IgD-negative memory B cell (primary cell): Measurements from ENCODE around the gene ACOX3. TPM values are rescaled to one million over a fixed set of nuclear protein-coding genes. Genes with fewer than 3 reads are reported as not detected.
A peak's percentile ranks its signal among the peaks of the same experiment; 100 is the strongest.

Experiments used
- H3K27ac Mint-ChIP-seq, 3 donors: one replicate each; pipeline ENCODE4 v1.8.0; 2020 to 2022; ENCODE audit warnings: mild to moderate bottlenecking in 3 of 3, mixed read lengths in 3 of 3, moderate library complexity in 1 of 3
- H3K27me3 Mint-ChIP-seq: one replicate; pipeline ENCODE4 v1.8.0; 2021; ENCODE audit warnings: mixed read lengths
- H3K36me3 Mint-ChIP-seq: one replicate; pipeline ENCODE4 v1.8.0; 2020; ENCODE audit warnings: mild to moderate bottlenecking, mixed read lengths
- H3K4me1 Mint-ChIP-seq, 3 donors: one replicate each; pipeline ENCODE4 v1.8.0; 2020 to 2022; ENCODE audit warnings: mixed read lengths in 3 of 3, mild to moderate bottlenecking in 1 of 3
- H3K4me3 Mint-ChIP-seq, 4 donors: one replicate each; pipeline ENCODE4 v1.8.0; 2020 to 2022; ENCODE audit warnings: mild to moderate bottlenecking in 4 of 4, mixed read lengths in 4 of 4, moderate library complexity in 3 of 4
- H3K9me3 Mint-ChIP-seq, 3 donors: one replicate each; pipeline ENCODE4 v1.8.0; 2020 to 2021; ENCODE audit warnings: mixed read lengths in 3 of 3, mild to moderate bottlenecking in 1 of 3
- polyA plus RNA-seq: library from polyadenylated mRNA; unstranded; fragments of 300-500 nt; fragmentation: Illumina TruSeq; gene quantifications from one replicate; pipeline ENCODE4 v1.2.3, GENCODE V29; 2021

Gene ACOX3
- polyA plus RNA-seq, 1 donor from 2014 or later = 13.1 TPM

DNA sequence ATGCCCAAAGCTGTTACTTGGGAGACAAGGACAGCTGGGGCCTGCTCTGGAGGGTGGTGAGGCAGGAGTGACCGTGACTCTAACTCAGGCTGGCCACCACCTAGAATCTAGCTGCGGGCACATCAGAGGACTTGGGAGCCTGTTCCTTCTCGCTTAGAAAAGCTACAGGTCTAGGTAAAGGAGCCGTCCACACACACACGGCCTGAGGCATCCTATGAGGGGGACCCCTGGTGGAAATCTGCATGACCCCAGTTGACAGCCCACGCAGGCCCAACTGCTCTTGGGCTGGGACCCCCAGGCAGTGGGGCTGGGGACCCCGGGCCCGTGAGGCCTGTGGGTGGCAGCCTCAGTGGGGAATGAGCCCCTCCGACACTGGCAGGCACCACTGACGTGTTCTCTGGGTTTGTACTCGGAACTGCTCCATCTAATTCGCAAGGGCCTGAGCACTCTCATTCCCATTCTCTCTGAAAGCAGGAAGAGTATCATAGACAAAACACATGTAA lies 75.6 kb downstream of the ACOX3 start:
- no peaks in the 10 kb centered on the region for H3K9me3 Mint-ChIP-seq
- H3K36me3 Mint-ChIP-seq = peaks cover 13% of the 10 kb centered on the region
- no peaks in the 10 kb centered on the region for H3K27me3 Mint-ChIP-seq
- no peak overlapping the region for H3K27ac Mint-ChIP-seq
- no peaks in the 10 kb centered on the region for H3K4me1 Mint-ChIP-seq
- H3K4me3 Mint-ChIP-seq = no peak overlapping the region

DNA sequence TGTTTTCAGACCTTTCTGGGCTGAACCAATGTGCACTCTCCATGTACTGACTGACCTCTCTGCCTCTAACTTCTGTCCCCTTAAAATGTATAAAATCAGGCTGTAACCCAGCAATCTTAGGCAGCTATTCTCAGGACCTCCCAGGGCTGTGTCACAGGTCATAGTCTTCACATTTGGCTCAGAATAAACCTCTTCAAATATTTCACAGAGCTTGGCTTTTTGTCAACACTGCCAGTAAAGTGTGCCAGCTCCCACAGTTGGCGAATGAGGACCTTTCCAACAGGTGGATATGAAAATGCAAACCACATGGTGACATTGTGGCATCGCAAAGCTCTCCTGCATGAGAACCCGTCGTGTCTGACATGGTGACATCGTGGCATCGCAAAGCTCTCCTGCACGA lies 76.4 kb downstream of the ACOX3 start:
- Mint-ChIP-seq H3K36me3 (peaks cover 13% of the 10 kb centered on the region), H3K27me3 (no peaks in the 10 kb centered on the region), H3K4me1 (no peaks in the 10 kb centered on the region), H3K4me3 (no peak overlapping the region), H3K27ac (peak overlapping the region in 1 of 3 donors; percentile 88), H3K9me3 (no peaks in the 10 kb centered on the region)

DNA sequence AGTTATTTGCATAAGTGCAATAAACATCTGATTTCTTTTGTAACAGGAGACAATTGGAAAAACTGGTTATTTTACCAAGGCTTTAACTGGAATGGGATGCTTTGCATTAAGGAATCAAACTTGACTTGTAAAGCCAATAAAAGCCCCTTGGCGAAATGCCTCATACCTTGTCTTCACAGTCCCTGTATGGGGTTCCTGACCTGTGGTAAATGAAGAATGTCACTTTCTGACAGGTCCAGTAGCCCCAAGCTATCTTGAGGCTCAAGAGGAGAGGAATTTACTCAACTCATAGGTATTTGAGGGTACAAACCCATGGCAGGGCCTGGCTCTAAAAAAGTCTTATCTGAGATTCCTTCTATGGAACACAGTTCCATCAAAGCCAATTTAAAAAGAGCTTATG lies 78.0 kb downstream of the ACOX3 start:
- Mint-ChIP-seq H3K27me3 (peaks cover 3% of the 10 kb centered on the region), H3K9me3 (peaks cover 0 to 3% (median 0%) of the 10 kb centered on the region in 3 donors), H3K36me3 (peaks cover 13% of the 10 kb centered on the region), H3K4me1 (no peaks in the 10 kb centered on the region), H3K4me3 (no peak overlapping the region), H3K27ac (no peak overlapping the region)

DNA sequence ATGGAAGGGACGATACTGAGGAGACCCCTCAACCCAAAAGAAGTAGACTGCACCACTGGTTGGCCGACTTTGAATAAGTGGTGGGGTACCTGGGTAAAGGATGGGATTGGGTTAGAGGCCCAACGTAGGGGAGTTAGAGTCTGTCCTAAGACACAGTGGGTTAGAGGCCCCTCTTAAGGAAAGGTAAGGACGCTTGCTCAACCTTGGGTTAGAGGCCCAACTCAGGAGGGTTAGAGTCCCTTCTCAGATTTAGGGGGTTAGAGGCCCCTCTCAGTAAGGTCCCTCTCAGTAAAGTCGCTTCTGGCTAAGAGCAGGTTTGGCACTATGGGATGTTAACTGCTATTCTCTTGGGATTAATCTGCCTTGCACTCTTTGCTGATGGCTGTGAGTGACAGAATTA lies 81.3 kb downstream of the ACOX3 start:
- Mint-ChIP-seq H3K9me3 (peaks cover 0 to 4% (median 0%) of the 10 kb centered on the region in 3 donors), H3K36me3 (peaks cover 6% of the 10 kb centered on the region), H3K27ac (no peak overlapping the region), H3K27me3 (peaks cover 3% of the 10 kb centered on the region), H3K4me3 (no peak overlapping the region), H3K4me1 (no peaks in the 10 kb centered on the region)

DNA sequence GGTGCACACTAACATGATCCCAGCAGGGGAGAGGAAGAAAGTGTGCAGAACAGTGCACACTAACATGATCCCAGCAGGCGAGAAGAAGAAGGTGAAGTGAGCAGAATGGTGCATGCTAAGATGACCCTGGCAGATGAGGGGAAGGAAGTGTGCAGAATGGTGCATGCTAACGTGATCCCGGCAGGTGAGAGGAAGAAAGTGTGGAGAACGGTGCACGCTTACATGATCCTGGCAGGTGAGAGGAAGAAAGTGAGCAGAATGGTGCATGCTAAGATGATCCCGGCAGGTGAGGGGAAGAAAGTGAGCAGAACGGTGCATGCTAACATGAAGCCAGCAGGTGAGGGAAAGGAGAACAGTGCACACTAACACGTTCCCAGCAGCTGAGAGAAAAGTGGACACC lies 83.7 kb downstream of the ACOX3 start:
- H3K27me3 Mint-ChIP-seq = peaks cover 3% of the 10 kb centered on the region
- no peaks in the 10 kb centered on the region for H3K4me1 Mint-ChIP-seq
- peaks cover 0 to 7% (median 0%) of the 10 kb centered on the region in 3 donors for H3K9me3 Mint-ChIP-seq
- H3K4me3 Mint-ChIP-seq = no peak overlapping the region
- peaks cover 2% of the 10 kb centered on the region for H3K36me3 Mint-ChIP-seq
- H3K27ac Mint-ChIP-seq = no peak overlapping the region

GRCh38 chr4:8355864-8356565 lies 84.5 kb downstream of the ACOX3 start:
- H3K27me3 Mint-ChIP-seq = peaks cover 3% of the 10 kb centered on the region
- H3K4me3 Mint-ChIP-seq = no peak overlapping the region
- no peaks in the 10 kb centered on the region for H3K4me1 Mint-ChIP-seq
- no peaks in the 10 kb centered on the region for H3K36me3 Mint-ChIP-seq
- no peak overlapping the region for H3K27ac Mint-ChIP-seq
- H3K9me3 Mint-ChIP-seq = peaks cover 0 to 7% (median 0%) of the 10 kb centered on the region in 3 donors

GRCh38 chr4:8355306-8355705 lies 85.2 kb downstream of the ACOX3 start:
- H3K36me3 Mint-ChIP-seq = no peaks in the 10 kb centered on the region
- H3K9me3 Mint-ChIP-seq = peaks cover 0 to 7% (median 0%) of the 10 kb centered on the region in 3 donors
- H3K27ac Mint-ChIP-seq = no peak overlapping the region
- no peak overlapping the region for H3K4me3 Mint-ChIP-seq
- no peaks in the 10 kb centered on the region for H3K4me1 Mint-ChIP-seq
- H3K27me3 Mint-ChIP-seq = peaks cover 3% of the 10 kb centered on the region

- peaks cover 0 to 7% (median 0%) of the 10 kb centered on the region in 3 donors for H3K9me3 Mint-ChIP-seq
- no peak overlapping the region for H3K4me3 Mint-ChIP-seq
- peaks cover 5% of the 10 kb centered on the region for H3K27me3 Mint-ChIP-seq
- H3K36me3 Mint-ChIP-seq = no peaks in the 10 kb centered on the region
- H3K4me1 Mint-ChIP-seq = no peaks in the 10 kb centered on the region
- H3K27ac Mint-ChIP-seq = no peak overlapping the region
These were observed 86.5 kb downstream of the ACOX3 start for GRCh38 chr4:8353912-8354453.

GRCh38 chr4:8353158-8353669 lies 87.3 kb downstream of the ACOX3 start:
- no peaks in the 10 kb centered on the region for H3K36me3 Mint-ChIP-seq
- H3K27ac Mint-ChIP-seq = no peak overlapping the region
- peaks cover 0 to 5% (median 0%) of the 10 kb centered on the region in 3 donors for H3K9me3 Mint-ChIP-seq
- peaks cover 2% of the 10 kb centered on the region for H3K27me3 Mint-ChIP-seq
- H3K4me1 Mint-ChIP-seq = no peaks in the 10 kb centered on the region
- H3K4me3 Mint-ChIP-seq = no peak overlapping the region

GRCh38 chr4:8352368-8353157 lies 88.0 kb downstream of the ACOX3 start:
- Mint-ChIP-seq H3K4me3 (no peak overlapping the region), H3K4me1 (no peaks in the 10 kb centered on the region), H3K36me3 (no peaks in the 10 kb centered on the region), H3K27ac (no peak overlapping the region), H3K27me3 (peaks cover 2% of the 10 kb centered on the region), H3K9me3 (peaks cover 0 to 4% (median 0%) of the 10 kb centered on the region in 3 donors)

GRCh38 chr4:8351931-8352367 lies 88.6 kb downstream of the ACOX3 start:
- H3K27me3 Mint-ChIP-seq = peaks cover 2% of the 10 kb centered on the region

DNA sequence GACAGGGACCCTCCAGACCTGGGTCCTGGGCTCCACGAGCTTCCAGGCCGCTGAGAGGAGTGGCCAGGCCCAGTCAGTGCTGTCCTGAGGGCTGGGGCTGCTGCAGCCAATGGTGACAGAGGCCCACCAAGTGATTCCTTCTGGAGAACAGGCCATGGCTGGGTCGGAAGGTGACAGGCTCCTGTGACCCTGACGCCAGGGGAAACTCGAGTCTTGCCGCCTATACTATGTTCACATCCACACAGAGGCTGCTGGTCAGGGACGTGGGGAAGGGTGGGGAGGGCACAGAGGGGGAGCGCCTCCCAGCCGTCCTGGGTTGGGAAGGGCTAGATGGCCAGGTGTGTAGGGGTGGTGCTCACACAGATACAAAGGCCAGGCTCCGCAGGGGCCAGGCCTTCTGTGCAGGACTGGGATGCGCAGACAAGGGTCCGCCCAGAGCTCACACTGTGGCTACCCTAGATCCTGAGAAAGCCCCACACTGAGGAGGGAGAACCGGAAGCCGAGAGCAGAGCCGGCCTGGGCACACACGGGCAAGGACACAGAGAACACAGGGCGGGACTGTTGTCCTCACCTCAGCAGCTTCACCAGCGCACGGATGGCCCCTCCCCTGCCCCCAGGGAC lies 89.6 kb downstream of the ACOX3 start:
- Mint-ChIP-seq H3K4me1 (no peaks in the 10 kb centered on the region), H3K36me3 (no peaks in the 10 kb centered on the region), H3K4me3 (no peak overlapping the region), H3K9me3 (peaks cover 0 to 4% (median 0%) of the 10 kb centered on the region in 3 donors), H3K27ac (peak overlapping the region in 1 of 3 donors; percentile 53), H3K27me3 (peaks cover 2% of the 10 kb centered on the region)

More at GRCh38 chr4:8351931-8352367, 88.6 kb downstream of the ACOX3 start:
- H3K4me3 Mint-ChIP-seq = no peak overlapping the region
- H3K27ac Mint-ChIP-seq = no peak overlapping the region
- H3K9me3 Mint-ChIP-seq = peaks cover 0 to 4% (median 0%) of the 10 kb centered on the region in 3 donors
- H3K36me3 Mint-ChIP-seq = no peaks in the 10 kb centered on the region
- H3K4me1 Mint-ChIP-seq = no peaks in the 10 kb centered on the region

GRCh38 chr4:8350352-8350751 lies 90.2 kb downstream of the ACOX3 start:
- Mint-ChIP-seq H3K4me1 (no peaks in the 10 kb centered on the region), H3K27ac (no peak overlapping the region), H3K9me3 (peaks cover 0 to 4% (median 0%) of the 10 kb centered on the region in 3 donors), H3K27me3 (peaks cover 2% of the 10 kb centered on the region), H3K4me3 (no peak overlapping the region), H3K36me3 (no peaks in the 10 kb centered on the region)

DNA sequence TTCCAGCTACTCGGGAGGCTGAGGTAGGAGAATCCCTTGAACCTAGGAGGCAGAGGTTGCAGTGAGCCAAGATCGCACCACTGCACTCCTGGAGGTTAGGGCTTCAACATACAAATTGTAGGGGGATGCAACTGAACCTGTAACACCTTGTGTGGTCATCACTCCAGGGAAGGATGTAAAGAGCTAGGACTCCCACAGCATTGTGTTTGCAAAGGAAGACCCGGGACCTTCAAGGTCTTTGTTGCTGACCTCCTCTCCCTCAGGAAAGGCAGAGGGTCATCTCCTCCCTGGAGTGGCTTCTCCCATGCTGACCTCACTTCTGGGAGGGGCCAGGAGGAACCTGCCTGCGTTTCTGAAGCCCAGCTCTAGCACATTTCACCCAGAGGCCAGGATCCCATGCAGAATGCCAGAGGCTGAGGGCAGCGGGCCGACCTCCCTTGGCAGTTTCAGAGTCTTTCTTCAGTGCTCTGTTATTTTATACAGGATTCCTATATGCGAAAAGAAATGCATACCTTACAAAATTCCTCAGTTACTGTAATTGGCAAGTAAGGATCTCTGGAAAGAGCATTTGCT lies 90.8 kb downstream of the ACOX3 start:
- Mint-ChIP-seq H3K27ac (no peak overlapping the region), H3K4me1 (no peaks in the 10 kb centered on the region), H3K36me3 (no peaks in the 10 kb centered on the region), H3K9me3 (peaks cover 0 to 4% (median 0%) of the 10 kb centered on the region in 3 donors), H3K4me3 (no peak overlapping the region), H3K27me3 (peaks cover 2% of the 10 kb centered on the region)
